HG03558 (cell line): ENCODE data around the gene TBCEL.
"Not testable (repeated sequence)": the region's sequence is repeated elsewhere in the genome, so short reads cannot be mapped to it uniquely, and the experiment has no call there.

Experiments used
- ATAC-seq: cut with Tn5 transposase; IDR thresholded peaks from one replicate; pipeline ENCODE4 v1.9.1; 2021; ENCODE audit warnings: moderate number of reproducible peaks; ENCODE audit not compliant: unreplicated experiment; ENCODE audit errors: extremely low read depth

TBCEL gene

GRCh38 chr11:121099364-121099763 lies 75.5 kb downstream of the TBCEL start:
- ATAC-seq = no peak

- no peak for ATAC-seq
Observed at GRCh38 chr11:121099885-121100284, 76.0 kb downstream of the TBCEL start.

- no peak for ATAC-seq
Observed at GRCh38 chr11:121100943-121101342, 77.0 kb downstream of the TBCEL start, which contains the start of gene TECTA. Gene TECTA (plus strand): TSS chr11:121101243. CDS start chr11:121102666, 1,423 bp downstream.

GRCh38 chr11:121104312-121104762 lies 80.4 kb downstream of the TBCEL start:
- ATAC-seq = no peak

DNA sequence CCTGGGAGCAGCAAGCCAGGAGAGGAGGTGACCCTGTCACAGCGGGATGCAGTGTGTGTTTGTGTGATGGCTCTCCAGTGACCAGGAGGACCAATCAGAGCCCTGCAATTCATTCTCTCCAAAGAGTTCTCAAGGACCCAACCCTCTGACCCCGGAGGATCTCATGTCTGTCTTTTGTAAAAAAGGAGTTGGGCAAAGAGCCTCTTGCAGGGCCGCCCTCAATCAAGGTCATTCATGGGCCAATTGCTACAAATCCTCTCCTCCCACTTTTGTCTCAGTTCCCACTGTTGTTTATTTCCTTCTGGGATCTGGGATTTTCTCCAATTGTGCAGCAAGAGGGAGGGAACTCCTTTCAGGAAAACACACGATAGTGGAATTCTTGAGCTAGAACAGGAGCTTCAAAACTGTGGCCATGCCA lies 81.2 kb downstream of the TBCEL start:
- no peak for ATAC-seq

- no peak for ATAC-seq
Observed at GRCh38 chr11:121105481-121106195, 81.7 kb downstream of the TBCEL start.

GRCh38 chr11:121106812-121107211 lies 82.9 kb downstream of the TBCEL start:
- ATAC-seq = no peak

- no peak for ATAC-seq
Observed at GRCh38 chr11:121108413-121108812, 84.5 kb downstream of the TBCEL start.

DNA sequence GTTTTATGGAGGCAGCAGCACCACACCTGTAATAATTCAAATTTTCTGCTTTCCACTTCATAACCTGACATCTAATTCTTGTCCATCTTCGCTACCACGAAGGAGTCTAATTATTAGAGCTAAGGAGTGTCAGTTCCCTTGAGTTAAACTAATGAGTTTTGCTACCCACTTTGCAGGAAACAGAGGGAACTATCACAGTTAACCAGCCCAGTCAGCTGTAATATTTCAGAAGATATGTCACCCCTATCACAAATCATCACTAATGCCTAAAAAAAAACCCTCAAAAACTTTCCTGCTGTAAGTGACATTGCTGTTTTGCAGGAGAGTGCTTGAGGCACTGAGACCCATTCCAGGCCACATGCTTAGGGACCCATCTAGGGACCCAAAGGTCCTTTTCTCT lies 85.6 kb downstream of the TBCEL start:
- no peak for ATAC-seq

DNA sequence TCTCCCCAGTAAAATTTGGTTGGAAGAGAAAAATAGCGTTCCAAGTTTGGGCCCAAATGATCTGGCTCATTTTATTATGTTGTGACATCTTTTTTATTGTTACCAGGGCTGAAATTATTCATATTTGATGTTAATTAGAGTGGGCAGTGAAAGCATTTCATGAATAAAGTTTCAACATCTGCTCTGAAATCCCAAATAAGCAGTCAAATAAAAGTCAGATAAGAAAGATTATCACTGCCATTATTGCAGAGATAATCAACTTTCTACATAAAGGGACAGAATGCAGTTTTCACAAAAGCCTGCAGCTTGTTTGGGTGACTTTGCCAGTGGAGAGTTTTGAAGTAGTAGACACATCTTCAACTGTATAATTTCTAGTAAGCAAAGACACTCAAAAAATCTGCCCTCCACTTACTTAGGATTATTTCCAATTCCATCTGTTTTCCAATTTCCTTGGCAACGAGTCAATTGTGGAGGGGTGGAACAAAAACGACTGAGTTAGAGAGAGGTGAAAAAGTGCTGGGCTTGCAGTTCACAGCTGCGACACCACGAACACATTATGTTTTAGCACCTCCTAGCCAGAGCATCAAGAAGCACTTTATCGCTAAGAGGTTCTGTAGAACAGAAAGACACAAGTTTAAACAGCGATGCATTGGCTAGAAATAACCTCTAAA lies 86.1 kb downstream of the TBCEL start:
- ATAC-seq = no peak

DNA sequence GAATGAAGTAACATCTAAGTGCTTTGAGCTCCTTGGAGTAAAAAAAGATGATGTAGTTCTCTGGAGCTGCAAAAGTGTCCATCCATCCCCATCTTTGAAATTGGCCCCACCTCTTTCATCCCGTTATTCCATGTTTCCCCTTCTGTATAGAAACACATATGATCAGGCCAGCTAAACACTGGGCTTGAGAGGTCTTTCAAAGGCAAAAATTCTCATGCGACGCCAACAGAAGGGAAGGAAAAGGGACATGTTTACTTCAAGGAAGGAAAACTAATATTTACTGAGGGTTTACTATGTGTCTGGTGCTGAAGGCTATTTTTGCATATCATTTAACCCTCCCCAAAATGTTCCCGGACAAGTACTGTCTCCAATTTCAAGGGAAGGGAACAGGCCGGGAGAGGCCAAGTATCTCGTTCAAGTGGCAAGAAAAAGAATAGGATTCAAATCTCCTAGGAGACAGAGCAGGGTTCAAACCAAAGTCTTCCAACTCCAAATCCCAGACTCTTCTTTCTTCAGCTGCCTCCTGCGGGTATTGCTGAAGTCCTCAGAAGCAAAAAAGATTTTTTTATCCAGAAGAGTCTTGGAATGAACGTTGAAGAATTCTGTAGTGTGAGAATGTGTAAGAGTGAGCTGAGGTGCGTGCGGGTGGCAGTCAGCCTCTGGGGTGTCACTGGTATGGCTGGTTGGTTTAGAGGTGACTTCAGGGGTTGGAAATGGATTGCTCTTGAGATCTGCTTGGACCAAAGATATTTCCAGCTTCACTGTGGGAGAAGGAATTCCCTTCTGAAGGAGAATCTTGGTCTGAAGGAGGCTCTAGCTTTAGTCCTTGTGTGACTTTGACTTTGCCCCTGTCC lies 87.2 kb downstream of the TBCEL start:
- no peak for ATAC-seq

DNA sequence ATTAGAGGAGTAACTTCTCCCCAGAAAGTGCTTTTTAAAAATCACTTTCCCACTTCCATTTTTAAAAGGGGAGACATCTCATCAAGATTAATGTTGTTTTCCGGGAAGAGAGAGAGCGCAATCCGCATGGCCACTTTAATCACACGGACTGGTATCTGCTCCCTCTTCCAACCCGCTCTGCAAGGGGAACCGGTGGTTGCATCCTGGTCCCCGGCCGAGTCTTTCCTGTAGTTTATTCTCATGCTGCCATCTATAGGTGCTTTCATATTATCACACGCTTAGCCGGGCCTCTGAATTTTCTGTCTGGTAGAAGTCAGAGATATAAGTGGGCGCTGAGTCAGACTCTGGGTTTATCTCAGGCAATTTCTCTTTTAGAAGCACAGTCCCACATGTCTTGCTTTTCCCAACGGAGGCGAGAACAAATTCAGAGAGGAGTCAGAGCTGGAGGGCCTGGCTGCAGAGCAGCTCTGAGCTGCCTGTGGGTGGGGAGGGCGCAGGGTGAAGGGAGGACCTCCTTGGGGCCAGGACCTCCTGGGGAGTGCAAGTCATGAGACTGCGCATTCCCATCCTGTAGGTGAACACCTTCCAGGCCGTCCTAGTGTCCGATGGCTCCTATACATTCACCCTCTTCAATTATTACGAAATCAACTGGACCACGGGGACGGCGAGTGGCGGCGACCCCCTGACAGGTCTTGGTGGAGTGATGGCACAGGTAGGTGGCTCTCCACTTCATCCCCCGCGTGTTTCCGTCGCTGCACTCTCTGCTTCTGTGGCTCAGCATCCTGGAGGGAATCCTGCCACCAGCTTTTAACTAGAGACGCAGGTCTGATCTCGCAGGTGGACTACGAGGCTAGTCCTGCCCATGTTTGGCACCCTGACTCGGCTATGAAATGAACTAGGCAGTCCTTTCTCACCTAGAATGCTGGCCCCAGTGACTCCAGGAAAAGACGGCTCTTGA lies 88.9 kb downstream of the TBCEL start:
- no peak for ATAC-seq

DNA sequence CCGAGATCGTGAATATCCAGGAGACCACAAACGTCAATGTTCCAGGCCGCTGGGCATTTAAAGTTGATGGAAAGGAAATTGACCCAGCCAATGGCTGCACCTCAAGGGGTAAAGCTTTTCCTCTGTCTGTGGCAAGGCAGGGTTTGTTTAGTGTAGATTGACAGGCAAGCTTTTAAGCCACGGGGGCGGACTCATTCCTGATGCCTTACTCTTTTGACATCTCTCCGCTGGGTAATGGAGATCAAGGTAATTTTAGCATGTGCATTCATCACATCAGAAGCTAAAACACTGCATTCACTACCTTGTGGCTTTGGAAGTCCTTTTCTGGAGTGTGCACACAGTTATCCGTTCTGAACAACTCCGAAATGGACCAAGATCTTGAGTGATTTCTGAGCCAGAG lies 89.7 kb downstream of the TBCEL start:
- no peak for ATAC-seq

GRCh38 chr11:121115024-121115423 lies 91.1 kb downstream of the TBCEL start:
- ATAC-seq = not testable (repeated sequence)

- no peak for ATAC-seq
Observed at GRCh38 chr11:121117788-121118187, 93.9 kb downstream of the TBCEL start.

GRCh38 chr11:121119440-121119839 lies 95.5 kb downstream of the TBCEL start:
- ATAC-seq = no peak

- no peak for ATAC-seq
Observed at GRCh38 chr11:121122328-121122727, 98.4 kb downstream of the TBCEL start.

- ATAC-seq = no peak
Observed at GRCh38 chr11:121123496-121124069, 99.7 kb downstream of the TBCEL start.

DNA sequence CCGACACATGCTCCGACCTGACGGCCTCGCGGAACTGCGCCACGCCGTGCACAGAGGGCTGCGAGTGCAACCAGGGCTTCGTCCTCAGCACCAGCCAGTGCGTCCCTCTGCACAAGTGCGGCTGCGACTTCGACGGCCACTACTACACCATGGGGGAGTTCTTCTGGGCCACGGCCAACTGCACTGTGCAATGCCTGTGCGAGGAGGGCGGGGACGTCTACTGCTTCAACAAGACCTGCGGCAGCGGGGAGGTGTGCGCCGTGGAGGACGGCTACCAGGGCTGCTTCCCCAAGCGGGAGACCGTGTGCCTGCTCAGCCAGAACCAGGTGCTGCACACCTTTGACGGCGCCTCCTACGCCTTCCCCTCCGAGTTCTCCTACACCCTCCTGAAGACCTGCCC lies 103.9 kb downstream of the TBCEL start:
- no peak for ATAC-seq
